GM18526 (cell line): ENCODE data around the gene MAP3K6.

ENCODE experiments used
- POLR2A ChIP-seq: IDR thresholded peaks from 3 replicates; pipeline ENCODE4 v1.6.1; 2011; ENCODE audit not compliant: insufficient read length; ENCODE audit errors: extremely low read depth

Gene MAP3K6

DNA sequence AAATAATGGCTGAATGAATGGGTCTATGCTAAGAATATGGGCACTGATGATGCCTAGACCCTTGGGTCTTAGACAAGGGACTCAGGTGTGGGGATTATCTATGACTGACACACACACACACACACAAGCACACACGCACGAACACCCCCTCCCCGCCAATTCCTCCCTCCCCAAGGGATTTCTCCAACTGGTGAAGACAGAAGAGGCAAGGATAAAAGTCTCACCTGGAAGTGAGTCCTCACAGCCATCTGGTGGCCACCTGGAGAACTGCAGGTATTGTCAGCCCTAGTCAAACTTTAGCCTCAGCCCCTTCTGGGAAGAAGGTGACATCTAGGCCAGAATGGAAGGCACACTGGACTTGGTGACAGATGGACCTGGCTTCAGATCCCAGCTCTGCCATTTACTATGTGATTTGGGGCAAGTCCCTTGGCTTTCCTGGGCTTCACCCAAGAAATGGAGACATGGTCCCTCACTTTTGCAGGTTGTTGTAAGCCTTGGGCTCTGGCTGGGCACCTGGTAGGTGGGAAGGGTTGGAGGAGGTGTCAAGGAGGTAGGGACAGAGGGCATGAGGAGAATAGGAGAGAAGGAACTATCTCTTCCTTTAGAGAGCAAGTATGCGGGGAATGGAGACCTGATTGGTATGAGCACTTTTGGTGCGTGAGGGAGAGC lies 21.7 kb upstream of the MAP3K6 start:
- TF ChIP-seq POLR2A: no peak

DNA sequence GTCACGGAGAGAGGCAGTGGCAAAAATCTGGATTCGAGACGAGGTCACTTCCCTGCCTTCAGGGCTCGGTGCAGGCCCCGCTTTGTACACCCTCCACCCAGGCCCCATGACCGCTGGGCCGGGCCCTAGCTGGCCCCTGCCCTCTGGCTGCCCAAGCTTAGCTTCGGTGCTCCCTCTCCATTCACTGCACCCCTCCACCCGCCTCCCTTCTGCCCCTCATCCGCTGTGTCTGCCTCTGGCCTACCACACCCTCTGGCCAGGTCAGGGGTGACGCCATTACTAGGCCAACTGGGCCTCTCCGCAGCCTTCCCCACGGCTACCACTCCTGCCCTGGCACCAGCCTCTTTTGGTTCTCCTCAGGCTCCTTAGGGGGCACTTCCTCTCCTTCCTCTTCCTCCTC lies 16.9 kb upstream of the MAP3K6 start:
- no peak for TF ChIP-seq POLR2A

DNA sequence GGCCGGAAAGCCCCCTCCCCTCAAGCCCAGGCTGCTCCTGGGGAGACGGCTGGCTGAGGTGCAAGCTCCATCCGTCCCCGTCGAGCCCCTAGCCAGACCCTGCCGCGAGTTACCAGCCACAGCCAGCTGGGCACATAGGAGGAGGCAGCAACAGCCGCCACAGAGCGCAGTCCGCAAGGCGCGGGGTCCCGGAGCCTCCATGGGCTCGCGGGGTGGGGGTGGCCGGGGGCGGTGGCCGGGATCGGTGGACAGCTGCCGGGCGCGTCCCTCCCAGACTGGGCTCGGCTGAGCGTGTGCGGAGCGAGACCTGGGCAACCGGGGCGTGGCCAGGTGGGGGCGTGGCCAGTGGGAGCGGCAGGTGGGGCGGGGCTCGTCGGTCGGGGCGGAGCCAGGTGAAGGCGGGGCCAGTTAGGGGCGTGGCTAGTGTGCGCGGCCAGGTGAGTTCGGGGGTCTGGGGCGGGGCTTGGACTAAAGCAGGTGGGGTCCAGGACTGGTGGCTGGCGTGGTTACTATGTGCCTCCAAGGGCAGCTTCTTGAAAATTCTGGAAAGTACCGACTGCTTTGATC lies 16.4 kb upstream of the MAP3K6 start, which contains the start of gene CD164L2:
Gene CD164L2 (minus strand): TSS at position 295 of the 567 bp plus-strand sequence. CDS start 94 bp downstream, at position 201.
- TF ChIP-seq POLR2A: no peak

DNA sequence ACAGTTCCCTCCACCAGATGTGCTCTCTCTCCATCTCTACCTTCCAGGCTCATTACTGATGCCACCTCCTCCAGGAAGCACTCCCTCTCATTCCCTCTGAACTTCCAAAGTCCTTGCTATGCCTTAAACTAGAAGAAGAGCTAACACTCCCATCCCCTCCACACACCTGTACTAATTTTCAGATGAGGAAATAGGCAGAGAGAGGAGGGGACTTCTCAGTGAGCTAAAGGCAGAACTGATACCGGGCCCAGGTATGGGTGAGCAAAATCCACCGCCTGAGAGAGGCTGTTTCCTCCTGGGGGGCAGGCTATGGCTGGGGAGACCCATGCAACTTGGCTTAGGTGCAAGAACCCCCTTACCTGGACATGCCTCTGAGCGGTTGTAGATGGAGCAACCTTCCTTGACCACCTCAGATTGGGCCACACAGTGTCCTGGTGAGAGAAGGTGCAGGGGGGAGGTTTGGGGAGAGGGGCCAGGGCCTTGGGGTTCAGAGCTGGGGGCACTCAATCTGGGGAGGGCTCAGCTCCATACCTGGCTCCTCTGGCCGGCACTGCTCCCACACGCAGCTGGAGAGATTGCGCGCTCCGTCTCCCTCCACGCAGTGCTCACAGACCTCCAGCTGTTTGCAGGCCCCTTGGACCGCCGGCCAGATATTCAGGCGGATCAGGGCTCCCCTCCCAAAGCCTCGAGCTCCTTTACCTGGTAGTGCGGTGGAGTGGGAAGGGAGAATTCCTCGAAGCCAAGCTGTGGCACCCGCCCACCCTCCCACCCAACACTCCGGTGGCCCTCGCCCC lies 15.4 kb upstream of the MAP3K6 start:
- no peak for TF ChIP-seq POLR2A

DNA sequence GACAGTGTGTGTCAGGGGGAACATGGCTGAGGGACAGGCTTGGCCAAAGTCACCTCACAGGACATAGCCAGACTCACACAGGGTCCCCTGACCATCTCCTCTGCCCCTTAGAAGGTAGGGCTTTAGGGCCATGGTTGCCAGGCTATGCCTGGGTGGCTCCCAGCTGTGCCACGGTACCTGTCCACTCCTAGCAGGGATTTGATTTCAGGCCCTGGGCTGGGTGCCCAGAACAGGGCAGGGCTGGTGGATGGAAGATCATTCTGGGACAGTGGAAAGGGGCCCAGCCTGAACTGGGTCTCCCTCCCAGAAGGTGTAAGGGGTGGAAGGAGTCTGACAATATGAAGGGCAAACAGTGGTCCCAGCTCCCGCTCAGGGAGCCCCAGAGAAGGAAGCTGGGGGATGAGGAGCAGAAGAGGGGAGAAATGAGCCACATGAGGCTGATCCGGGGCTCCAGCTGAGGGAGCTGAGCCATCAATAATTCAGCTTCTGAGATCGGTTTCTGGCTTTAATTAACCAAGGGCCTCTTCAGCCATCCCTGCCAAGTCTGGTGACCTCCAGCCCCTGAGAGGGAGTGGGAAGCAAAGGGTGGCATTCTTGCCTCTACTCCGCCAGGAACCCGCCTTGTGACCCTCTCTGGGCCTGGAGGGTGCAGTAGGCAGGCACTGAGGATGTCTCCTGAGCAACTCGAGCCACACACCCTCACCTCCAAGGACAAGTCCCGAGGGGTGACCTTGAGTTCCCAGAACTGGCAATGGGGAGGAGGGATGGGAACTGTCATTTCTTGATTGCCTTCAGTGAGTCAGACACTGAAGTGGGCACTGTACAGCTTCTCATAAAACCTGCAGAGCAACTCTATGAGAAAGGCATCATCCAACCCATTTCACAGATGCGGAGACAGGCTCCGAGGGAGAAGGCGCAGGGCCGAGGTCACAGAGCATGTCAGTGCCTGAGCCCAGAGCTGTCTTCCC lies 14.3 kb upstream of the MAP3K6 start:
- TF ChIP-seq POLR2A: no peak

DNA sequence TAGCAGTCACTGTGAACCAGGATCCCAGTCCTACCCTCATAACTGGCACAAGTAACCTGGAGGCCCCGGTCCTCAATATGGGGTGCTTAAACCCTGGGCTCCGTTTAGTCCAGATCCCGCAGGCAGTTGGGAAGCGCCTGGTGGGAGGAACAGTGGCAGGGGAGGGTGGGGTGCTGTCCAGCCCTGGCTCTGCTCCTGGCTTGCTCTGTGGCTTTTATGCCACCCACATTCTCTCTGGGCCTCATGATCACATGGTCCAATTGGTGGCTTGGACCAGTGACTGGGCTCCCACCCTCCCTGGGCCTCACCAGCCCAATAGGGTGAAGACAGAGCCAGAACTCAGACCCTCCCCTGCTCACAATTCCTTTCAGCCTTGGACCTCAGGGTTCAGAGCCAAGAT lies 13.5 kb upstream of the MAP3K6 start:
- no peak for TF ChIP-seq POLR2A

DNA sequence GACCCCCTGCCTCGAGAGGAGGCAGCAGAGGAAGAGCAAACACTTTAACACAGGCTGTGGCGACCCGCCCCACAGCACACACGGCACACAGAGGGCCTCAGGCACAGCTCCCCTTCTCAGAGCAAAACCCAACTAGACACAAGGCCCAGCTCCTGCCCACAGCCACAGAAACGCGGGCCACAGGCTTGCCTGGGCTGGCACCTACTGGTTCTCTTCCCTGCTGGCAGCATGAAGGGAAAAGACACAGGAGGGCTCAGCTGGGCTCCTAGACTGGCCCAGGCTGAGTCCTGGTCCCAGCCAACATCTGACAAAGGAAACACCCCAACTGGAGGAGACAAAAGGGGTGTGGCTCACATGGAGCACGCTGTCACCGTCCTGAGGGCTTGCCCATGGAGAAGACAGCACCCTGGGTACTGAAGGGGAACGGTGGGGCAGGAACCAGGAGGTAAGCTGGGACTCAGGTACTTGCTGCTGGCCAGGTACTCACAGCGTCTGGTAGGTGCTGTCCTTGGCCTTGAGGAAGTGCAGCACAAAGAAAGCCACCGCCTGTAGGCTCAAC lies 12.9 kb upstream of the MAP3K6 start:
- no peak for TF ChIP-seq POLR2A

DNA sequence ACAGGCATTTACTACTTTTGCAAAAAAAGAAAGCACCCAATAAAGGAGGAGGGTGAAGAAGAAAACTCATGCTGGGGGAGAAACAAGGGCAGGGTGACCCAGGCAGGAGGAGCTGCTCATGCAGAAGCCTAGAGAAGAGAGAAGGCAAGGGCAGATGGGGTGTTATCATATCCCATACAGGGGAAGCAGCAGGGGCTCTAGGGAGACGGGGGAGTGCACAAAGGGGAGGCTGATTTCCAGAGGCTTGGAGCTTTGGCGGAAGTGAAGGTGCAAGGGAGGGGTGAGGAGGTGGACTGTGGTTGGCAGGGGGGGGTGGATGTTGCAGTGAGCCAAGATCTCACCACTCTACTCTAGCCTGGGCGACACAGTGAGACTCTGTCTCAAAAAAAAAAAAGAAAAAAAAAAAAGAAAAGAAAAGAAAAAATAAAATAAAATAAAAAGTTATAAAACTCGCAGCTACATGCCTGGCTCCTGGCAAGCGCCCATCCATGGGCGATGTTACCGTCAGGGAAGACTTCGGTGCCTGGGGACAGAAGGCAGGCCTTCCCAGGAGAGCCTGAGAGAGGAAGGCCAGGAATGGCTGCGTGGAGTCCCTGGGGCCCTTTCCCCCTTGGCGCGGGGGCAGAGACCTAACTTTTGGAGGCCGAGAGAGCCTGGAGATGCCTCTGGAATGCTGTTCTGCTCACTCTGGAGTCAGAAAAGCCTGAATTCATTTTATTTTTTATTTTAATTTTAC lies 11.2 kb upstream of the MAP3K6 start:
- TF ChIP-seq POLR2A: no peak

DNA sequence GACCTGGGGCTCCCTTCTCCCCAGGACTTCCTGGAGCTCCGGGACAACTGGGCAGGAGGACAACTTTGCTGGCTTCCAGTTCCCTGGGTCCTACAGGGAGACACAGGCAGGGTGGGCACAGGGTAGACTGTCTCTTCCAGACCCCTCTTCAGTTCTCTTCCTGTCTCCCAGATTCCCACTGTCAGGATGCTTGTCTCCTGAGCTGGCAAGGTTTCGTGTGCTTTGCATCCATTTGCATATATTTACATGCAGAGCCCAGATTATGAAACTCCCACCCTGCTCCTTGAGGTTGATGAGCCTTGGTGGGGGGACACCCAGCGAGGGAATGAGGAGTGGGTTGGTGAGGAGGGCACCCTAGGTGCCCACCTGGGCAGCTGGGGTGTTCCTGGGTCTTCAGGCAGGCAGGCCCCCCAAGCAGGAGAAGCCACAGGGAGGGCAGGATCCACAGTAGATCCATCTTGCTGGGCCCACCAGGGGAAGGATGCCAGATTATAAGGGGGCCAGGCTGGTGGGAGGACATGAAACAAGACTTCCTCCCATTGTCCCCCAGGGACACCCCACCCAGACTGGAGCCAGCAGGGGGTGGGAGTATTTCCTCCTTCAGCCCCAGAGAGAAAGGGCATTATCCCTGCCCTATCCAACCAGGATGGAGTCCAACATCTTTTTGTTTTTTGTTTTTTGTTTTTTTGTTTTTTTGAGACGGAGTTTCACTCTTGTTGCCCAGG lies 7.8 kb upstream of the MAP3K6 start, which contains the start of gene FCN3:
Gene FCN3 (minus strand): TSS at position 463 of the 725 bp plus-strand sequence. CDS start 6 bp downstream, at position 457.
- no peak for TF ChIP-seq POLR2A

DNA sequence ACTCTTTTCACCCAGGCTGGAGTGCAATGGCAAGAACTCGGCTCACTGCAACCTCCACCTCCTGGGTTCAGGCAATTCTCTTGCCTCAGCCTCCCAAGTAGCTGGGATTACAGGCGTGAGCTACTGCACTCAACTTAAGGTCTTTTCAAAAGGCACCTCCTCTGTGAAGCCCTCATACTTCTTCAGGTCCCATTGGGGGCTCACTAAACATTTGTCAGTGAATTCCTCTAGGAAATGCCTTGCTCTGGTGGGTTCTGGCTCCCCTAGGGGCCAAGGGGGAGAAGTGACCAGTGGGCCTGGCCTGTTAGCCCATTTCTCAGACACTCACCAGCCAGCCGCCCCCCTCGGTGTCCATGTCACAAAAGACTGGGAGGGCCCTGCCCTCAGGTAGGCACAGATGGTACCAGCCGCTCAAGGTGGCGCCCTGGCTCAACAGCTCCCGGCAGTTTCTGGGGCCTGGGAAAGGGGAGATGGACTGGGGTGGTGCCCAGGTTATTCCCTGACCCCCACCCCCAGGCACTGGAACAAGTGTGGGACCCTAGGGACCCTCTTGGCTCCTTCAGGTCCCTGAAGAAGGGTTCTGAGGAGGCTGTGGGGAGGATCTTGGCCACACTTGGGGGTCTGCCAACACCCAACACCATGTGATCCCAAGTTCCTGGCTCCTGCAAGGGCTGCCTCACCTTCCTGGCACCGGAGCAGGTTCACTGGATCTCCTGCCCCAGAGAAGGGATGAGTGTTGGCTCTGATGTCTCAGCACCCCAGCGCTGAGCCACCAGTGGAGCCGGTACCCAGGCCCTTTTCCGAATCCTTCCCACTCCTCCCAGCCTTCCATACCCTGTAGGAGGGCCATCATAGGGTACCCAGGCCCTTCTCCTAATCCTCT lies 6.3 kb upstream of the MAP3K6 start:
- no peak for TF ChIP-seq POLR2A

DNA sequence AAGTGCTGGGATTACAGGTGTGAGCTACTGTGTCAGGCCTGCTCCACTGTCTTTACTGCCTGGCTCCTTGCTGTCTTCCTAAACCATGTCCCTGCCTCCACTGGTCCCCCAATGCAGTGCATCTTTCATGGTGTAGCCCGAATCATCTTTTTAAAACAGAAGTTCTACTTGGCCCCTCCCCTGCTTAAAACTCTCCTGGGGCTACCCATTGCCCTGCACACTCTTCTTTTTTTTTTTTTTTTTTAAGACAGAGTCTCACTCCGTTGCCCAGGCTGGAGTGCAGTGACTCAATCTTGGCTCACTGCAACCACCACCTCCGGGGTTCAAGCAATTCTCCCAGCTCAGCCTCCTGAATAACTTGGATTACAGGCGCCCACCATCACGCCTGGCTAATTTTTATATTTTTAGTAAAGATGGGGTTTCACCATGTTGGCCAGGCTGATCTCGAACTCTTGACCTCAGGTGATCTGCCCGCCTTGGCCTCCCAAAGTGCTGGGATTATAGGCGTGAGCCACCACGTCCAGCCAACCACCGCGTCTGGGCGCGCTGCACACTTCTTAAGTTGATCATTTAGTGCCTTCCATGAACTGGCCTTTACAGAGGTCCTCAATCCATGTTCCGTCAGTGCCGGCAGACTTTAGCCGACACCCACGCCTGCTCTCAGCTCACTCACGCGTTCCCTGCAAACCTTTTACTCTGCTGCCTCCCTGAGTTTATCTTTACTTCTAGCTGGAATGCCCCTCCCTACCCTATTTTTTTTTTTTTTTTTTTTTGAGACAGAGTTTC lies 5.5 kb upstream of the MAP3K6 start:
- TF ChIP-seq POLR2A: no peak
